ENCODE data around the gene CSTF1. TPM values are rescaled to one million over a fixed set of nuclear protein-coding genes. Genes with fewer than 3 reads are reported as not detected.

The CSTF1 gene
- total and polyA plus RNA-seq, 2 of the 8 experiments (the other 6 are each of a cell fraction or from before 2014, with no cell fraction given), result 59.4 to 83.5 TPM

DNA sequence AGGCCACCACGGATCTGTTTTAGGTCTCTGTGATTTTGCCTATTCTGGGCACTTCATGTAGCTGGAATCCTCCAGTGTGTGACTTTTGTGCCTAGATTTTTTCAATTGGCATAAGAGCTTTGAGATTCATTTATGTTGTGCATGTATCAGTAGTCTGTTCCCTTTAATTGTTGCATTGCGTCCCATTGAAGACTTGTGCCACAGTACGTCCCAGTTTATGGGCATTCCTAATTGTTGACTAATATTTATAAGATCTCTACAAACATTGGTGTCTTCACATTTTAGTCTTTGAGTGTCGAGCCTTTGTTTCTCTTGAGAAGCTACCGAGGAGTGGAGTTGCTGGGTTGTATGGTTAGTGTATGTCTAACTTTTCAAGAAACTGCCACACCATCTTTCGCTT lies 34.4 kb upstream of the CSTF1 start (continued):
- no peak for TF ChIP-seq SUZ12 (IDR thresholded peaks at IDR 0.05; ENCODE audit: low read length)
- TF ChIP-seq JUND (IDR thresholded peaks at IDR 0.05; ENCODE audit: low read length), result no peak
- no peak for TF ChIP-seq KDM5A (IDR thresholded peaks at IDR 0.05; ENCODE audit: low read length)
- TF ChIP-seq PHF8 (conservative IDR thresholded peaks at IDR 0.05; ENCODE audit: low read depth, low read length), result no peak
- TF ChIP-seq EGR1 (IDR thresholded peaks at IDR 0.05; ENCODE audit: borderline replicate concordance, low read depth, low read length), result no peak
- TF ChIP-seq EZH2 (IDR thresholded peaks at IDR 0.05; ENCODE audit: low read depth, low read length, severe bottlenecking), result no peak
- no peak for TF ChIP-seq FOSL1 (IDR thresholded peaks at IDR 0.05; ENCODE audit: insufficient read depth, low read depth, low read length)
- no peak for TF ChIP-seq NANOG (IDR thresholded peaks at IDR 0.05; ENCODE audit: insufficient read depth, low read depth, low read length, poor library complexity, severe bottlenecking)
- no peak for TF ChIP-seq HDAC6 (IDR thresholded peaks at IDR 0.05; ENCODE audit: low read depth, low read length)
